AG09309 (cell line): ENCODE measurements around the gene CPM.

Source experiments
- DNase-seq: peaks from one replicate; pipeline ENCODE4 v3.0.0-alpha.2; 2010; ENCODE audit warnings: low read depth
- H3K4me3 ChIP-seq: 2 replicates; pipeline ENCODE4 v1.5.1; 2011; ENCODE audit warnings: mild to moderate bottlenecking, low read depth, low read length, moderate library complexity; ENCODE audit not compliant: control insufficient read depth
- CTCF ChIP-seq: IDR thresholded peaks from 2 replicates; pipeline ENCODE4 v1.5.1; 2011; ENCODE audit warnings: mild to moderate bottlenecking, low read depth, low read length, inconsistent platforms; ENCODE audit not compliant: insufficient read depth, control insufficient read depth; ENCODE audit errors: missing control alignments

The CPM gene

GRCh38 chr12:68963856-68964745 lies 31.1 kb upstream of the CPM start:
- no peak for TF ChIP-seq CTCF
- DNase-seq = no peak
- no peak overlapping the region for H3K4me3 ChIP-seq

- DNase-seq = peak; percentile 37
- TF ChIP-seq CTCF = no peak
- no peak overlapping the region for H3K4me3 ChIP-seq
These were observed 30.2 kb upstream of the CPM start for GRCh38 chr12:68962877-68963855.

GRCh38 chr12:68959891-68960464 lies 27.0 kb upstream of the CPM start:
- DNase-seq = no peak
- no peak for TF ChIP-seq CTCF
- H3K4me3 ChIP-seq = no peak overlapping the region

- H3K4me3 ChIP-seq = no peak overlapping the region
- TF ChIP-seq CTCF = no peak
- no peak for DNase-seq
These were observed 26.3 kb upstream of the CPM start for GRCh38 chr12:68959143-68959858.

GRCh38 chr12:68958322-68958721 lies 25.4 kb upstream of the CPM start:
- TF ChIP-seq CTCF = no peak
- no peak overlapping the region for H3K4me3 ChIP-seq
- DNase-seq = no peak

- no peak for DNase-seq
- TF ChIP-seq CTCF = no peak
- no peak overlapping the region for H3K4me3 ChIP-seq
These were observed 24.3 kb upstream of the CPM start for GRCh38 chr12:68957273-68957672.
